Common myeloid progenitor, CD34-positive (primary cell): ENCODE data around the gene CD34.
A peak's percentile ranks its signal among the peaks of the same experiment; 100 is the strongest.

Experiments
- CTCF ChIA-PET: fragments of 350-600 bp; sonication (Branson Sonifier 250); formaldehyde crosslinking; loops from one replicate; lab custom pipeline; 2021; ENCODE audit warnings: antibody characterized with exemption; lab: Charles Lee
- POLR2A ChIA-PET: fragments of 350-600 bp; sonication (Branson Sonifier 250); formaldehyde crosslinking; loops from one replicate; lab custom pipeline; 2021; ENCODE audit warnings: antibody characterized with exemption; lab: Charles Lee
- DNase-seq, 3 donors: peaks; one replicate each; pipeline versions ENCODE4 v3.0.0 to v3.0.0-alpha.2; 2013
- H3K27ac ChIP-seq, 2 experiments: 1 replicate in 1 of 2; 2 replicates in 1 of 2; pipeline ENCODE4 v1.7.0; 2013; ENCODE audit warnings: inconsistent platforms in 2 of 2, low read length in 2 of 2, mild to moderate bottlenecking in 2 of 2, low read depth in 1 of 2, moderate library complexity in 1 of 2; ENCODE audit not compliant: severe bottlenecking in 2 of 2, insufficient read depth in 1 of 2, poor library complexity in 1 of 2
- H3K27me3 ChIP-seq, 5 experiments: replicated peaks in 2 of 5; 1 replicate in 3 of 5; 2 replicates in 2 of 5; pipeline versions ENCODE4 v1.6.1 to v1.7.0; 2013; ENCODE audit warnings: low read length in 4 of 5, mild to moderate bottlenecking in 2 of 5, moderate library complexity in 2 of 5, inconsistent platforms in 1 of 5; ENCODE audit not compliant: insufficient read depth in 5 of 5, control insufficient read depth in 4 of 5
- H3K36me3 ChIP-seq, 4 experiments: 1 replicate in 2 of 4; 2 replicates in 2 of 4; pipeline versions ENCODE4 v1.6.1 to v1.7.0; 2013; ENCODE audit warnings: low read length in 3 of 4, control low read depth in 1 of 4, mild to moderate bottlenecking in 1 of 4; ENCODE audit not compliant: control insufficient read depth in 4 of 4, insufficient read depth in 4 of 4
- H3K4me1 ChIP-seq, 4 experiments: 1 replicate in 3 of 4; 2 replicates in 1 of 4; pipeline versions ENCODE4 v1.6.1 to v1.7.1; 2013; ENCODE audit warnings: low read length in 3 of 4, mild to moderate bottlenecking in 3 of 4, control low read depth in 1 of 4, inconsistent platforms in 1 of 4, moderate library complexity in 1 of 4; ENCODE audit not compliant: control insufficient read depth in 4 of 4, insufficient read depth in 4 of 4; ENCODE audit errors: control extremely low read depth in 1 of 4
- H3K4me3 ChIP-seq, 7 experiments: 1 replicate in 4 of 7; 2 replicates in 3 of 7; pipeline versions ENCODE4 v1.5.1 to v1.7.0; 2013; ENCODE audit warnings: mild to moderate bottlenecking in 7 of 7, low read length in 6 of 7, moderate library complexity in 6 of 7, inconsistent platforms in 2 of 7, low read depth in 2 of 7, control low read depth in 1 of 7; ENCODE audit not compliant: insufficient read depth in 4 of 7, control insufficient read depth in 1 of 7; ENCODE audit errors: extremely low read depth in 1 of 7
- H3K9me3 ChIP-seq, 5 experiments: 1 replicate in 4 of 5; 2 replicates in 1 of 5; pipeline versions ENCODE4 v1.6.1 to v1.7.1; 2013; ENCODE audit warnings: low read length in 4 of 5, mild to moderate bottlenecking in 2 of 5, inconsistent platforms in 1 of 5, low read depth in 1 of 5, moderate library complexity in 1 of 5; ENCODE audit not compliant: control insufficient read depth in 4 of 5, insufficient read depth in 2 of 5; ENCODE audit errors: control extremely low read depth in 1 of 5
- WGBS: methylation state at CpG from one replicate; pipeline ENCODE4 v1.1.5; 2013; ENCODE audit not compliant: insufficient coverage; 5-methylcytosine and 5-hydroxymethylcytosine counted together

Gene CD34

DNA sequence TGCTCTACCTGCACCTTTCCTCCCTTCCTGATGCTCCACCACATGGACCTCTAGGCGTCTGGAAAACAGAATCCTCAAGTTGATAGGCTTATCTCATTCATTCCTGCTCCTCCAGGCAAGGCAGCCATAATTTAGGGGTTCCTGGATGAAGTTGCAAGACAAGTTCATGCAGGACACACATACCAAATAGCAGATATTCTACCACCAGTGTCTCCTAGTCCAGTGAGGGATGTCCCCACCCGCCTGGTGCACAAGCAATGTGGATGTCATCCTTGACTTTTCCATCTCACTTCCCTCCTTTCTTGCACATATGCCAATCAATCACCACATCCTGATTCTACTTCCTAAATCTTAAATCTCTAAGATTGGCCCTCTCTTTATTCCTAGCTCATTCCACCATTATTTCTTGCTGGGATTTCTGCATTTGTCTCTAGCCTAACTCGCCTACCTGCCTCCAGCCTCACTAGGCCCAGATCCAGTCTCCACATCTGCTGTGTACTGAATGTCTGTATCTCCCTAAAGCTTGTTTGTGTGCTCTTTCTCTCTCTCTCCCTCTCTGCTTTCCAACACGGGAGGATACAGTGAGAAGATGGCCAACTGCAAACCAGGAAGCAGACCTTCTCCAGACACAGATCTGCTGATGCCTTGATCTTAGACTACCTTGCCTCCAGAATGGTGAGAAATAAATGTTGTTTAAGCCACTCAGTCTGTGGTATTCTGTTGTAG is 40.5 kb downstream of the CD34 start:
- H3K4me3 ChIP-seq: no peak overlapping the region
- H3K4me1 ChIP-seq: peaks cover 26 to 94% (median 80%) of the 10 kb centered on the region in 4 experiments
- peaks cover 0 to 23% (median 10%) of the 10 kb centered on the region in 4 experiments for H3K36me3 ChIP-seq
- no peaks in the 10 kb centered on the region for H3K9me3 ChIP-seq
- 95% methylated on average over 3 of the region's 4 CpGs for WGBS
- no peak overlapping the region for H3K27ac ChIP-seq
- no peaks in the 10 kb centered on the region for H3K27me3 ChIP-seq
- POLR2A ChIA-PET: no interaction called here
- CTCF ChIA-PET: interaction anchor here (0.9 to 32.4 kb wide), 8 partner anchors 8 to 95 kb away, joined by 3 to 1057 read pairs (median 6); no protein-coding TSS in a partner anchor
- no peak for DNase-seq

- no peaks in the 10 kb centered on the region for H3K9me3 ChIP-seq
- no peak for DNase-seq
- H3K4me3 ChIP-seq: no peak overlapping the region
- peaks cover 22 to 94% (median 82%) of the 10 kb centered on the region in 4 experiments for H3K4me1 ChIP-seq
- H3K27me3 ChIP-seq: no peaks in the 10 kb centered on the region
- H3K27ac ChIP-seq: no peak overlapping the region
- CTCF ChIA-PET: interaction anchor here (0.9 to 32.4 kb wide), 16 partner anchors 8 to 95 kb away, joined by 3 to 1057 read pairs (median 6); no protein-coding TSS in a partner anchor
- POLR2A ChIA-PET: no interaction called here
- whole genome bisulfite sequencing: 98% methylated on average over 4 of the region's 6 CpGs
- peaks cover 0 to 29% (median 14%) of the 10 kb centered on the region in 4 experiments for H3K36me3 ChIP-seq
Measured at GRCh38 chr1:207869859-207870258, 41.1 kb downstream of the CD34 start.

- peaks cover 0 to 36% (median 15%) of the 10 kb centered on the region in 4 experiments for H3K36me3 ChIP-seq
- H3K4me1 ChIP-seq: peaks cover 17 to 94% (median 82%) of the 10 kb centered on the region in 4 experiments
- H3K27me3 ChIP-seq: no peaks in the 10 kb centered on the region
- ChIA-PET CTCF (interaction anchor here (0.7 to 32.4 kb wide), 19 partner anchors 8 to 101 kb away, joined by 3 to 1057 read pairs (median 6); no protein-coding TSS in a partner anchor), POLR2A (interaction anchor here (1.0 to 1.2 kb wide), 2 partner anchors 42 to 45 kb away, joined by 3 read pairs; no protein-coding TSS in a partner anchor)
- WGBS: 5% methylated on average over 76 of the region's 87 CpGs
- peak overlapping the region; percentile 42 to 76 for H3K27ac ChIP-seq
- H3K9me3 ChIP-seq: no peaks in the 10 kb centered on the region
- DNase-seq: peak; percentile 65 to 77 (median 73)
- peak overlapping the region; percentile 70 to 91 (median 86) for H3K4me3 ChIP-seq
Measured at GRCh38 chr1:207868774-207869721, 41.9 kb downstream of the CD34 start.

GRCh38 chr1:207868251-207868773 is 42.6 kb downstream of the CD34 start:
- no peaks in the 10 kb centered on the region for H3K9me3 ChIP-seq
- POLR2A ChIA-PET: interaction anchor here (0.6 to 1.2 kb wide), 4 partner anchors 14 to 44 kb away, joined by 3 read pairs; no protein-coding TSS in a partner anchor
- WGBS: 0% methylated on average over 5 of the region's 24 CpGs
- peak overlapping the region; percentile 70 to 91 (median 86) for H3K4me3 ChIP-seq
- no peak for DNase-seq
- peaks cover 0 to 39% (median 15%) of the 10 kb centered on the region in 4 experiments for H3K36me3 ChIP-seq
- H3K27ac ChIP-seq: peak overlapping the region; percentile 42 to 76
- CTCF ChIA-PET: interaction anchor here (0.7 to 32.4 kb wide), 19 partner anchors 8 to 129 kb away, joined by 3 to 1057 read pairs (median 4); no protein-coding TSS in a partner anchor
- H3K4me1 ChIP-seq: peaks cover 12 to 94% (median 82%) of the 10 kb centered on the region in 4 experiments
- no peaks in the 10 kb centered on the region for H3K27me3 ChIP-seq

DNA sequence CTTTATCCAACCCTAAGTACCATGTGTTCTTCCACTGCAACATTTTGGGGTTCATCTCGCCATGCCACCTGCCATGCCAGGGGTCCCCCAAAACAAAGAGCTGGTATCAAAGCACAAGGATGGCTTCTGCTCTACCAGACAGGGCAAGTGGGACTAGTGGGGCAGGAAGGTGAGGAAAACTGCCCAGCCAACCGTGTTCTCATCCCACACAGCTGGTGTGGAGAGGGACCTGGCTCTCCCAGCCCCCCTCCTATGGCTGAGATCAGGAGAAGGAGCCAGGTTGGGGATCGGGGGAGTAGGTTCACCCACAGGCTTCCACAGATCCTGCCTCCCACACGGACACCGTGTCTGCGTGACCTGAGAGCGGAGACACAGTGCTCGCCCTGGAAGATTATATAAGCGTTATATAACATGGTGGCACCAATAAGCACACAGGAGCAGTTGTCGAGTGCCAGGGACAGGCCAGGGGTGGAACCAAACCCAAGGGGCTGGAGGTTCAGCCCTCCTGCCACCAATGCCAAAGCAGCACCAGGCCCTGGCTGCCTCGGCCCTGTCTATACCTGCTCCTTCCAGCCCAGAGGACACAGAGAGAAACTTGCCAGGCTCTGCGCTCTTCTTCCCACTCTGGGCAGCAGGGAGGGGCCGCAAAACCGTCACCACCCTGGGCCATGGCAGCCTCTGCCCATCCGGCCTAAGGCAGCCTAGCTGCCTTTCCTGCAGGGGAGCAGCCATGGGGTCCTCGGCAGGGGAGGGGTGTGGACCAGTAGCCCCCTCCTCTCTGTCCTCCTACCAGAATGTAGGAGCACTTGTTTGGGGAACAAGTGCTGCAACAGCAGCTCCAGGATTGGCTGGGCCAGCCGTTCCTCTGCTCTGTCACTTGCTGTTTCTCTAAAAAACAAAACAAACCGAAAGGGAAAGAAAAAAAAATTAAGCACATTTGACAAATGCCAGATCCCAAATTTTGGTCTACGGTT is 43.5 kb downstream of the CD34 start:
- 30% methylated on average over 11 of the region's 19 CpGs for WGBS
- H3K36me3 ChIP-seq: peaks cover 0 to 45% (median 15%) of the 10 kb centered on the region in 4 experiments
- peaks cover 8 to 94% (median 81%) of the 10 kb centered on the region in 4 experiments for H3K4me1 ChIP-seq
- peak overlapping the region; percentile 42 to 76 for H3K27ac ChIP-seq
- DNase-seq: peak in 2 of 3 donors; percentile 50 to 53
- CTCF ChIA-PET: interaction anchor here (0.9 to 32.4 kb wide), 11 partner anchors 8 to 130 kb away, joined by 3 to 1057 read pairs (median 7); no protein-coding TSS in a partner anchor
- no peaks in the 10 kb centered on the region for H3K27me3 ChIP-seq
- H3K4me3 ChIP-seq: peak overlapping the region; percentile 23 to 91 (median 86)
- H3K9me3 ChIP-seq: no peaks in the 10 kb centered on the region
- POLR2A ChIA-PET: interaction anchor here (0.6 to 1.6 kb wide), 3 partner anchors 15 to 42 kb away, joined by 3 read pairs; no protein-coding TSS in a partner anchor
